Mucosa of rectum (tissue), 2 donors: ENCODE data around the gene NCOA7.
A peak's percentile ranks its signal among the peaks of the same experiment; 100 is the strongest.
"Not testable (repeated sequence)": the region's sequence is repeated elsewhere in the genome, so short reads cannot be mapped to it uniquely, and the experiment has no call there.

ENCODE experiments used
- H3K27ac ChIP-seq, 2 donors: one replicate each; pipeline ENCODE4 v1.7.0; 2013; ENCODE audit warnings: inconsistent platforms in 2 of 2, low read depth in 2 of 2, low read length in 2 of 2
- H3K27me3 ChIP-seq, 2 donors: one replicate each; pipeline ENCODE4 v1.7.0; 2013; ENCODE audit warnings: low read length in 2 of 2; ENCODE audit not compliant: control insufficient read depth in 2 of 2, insufficient read depth in 2 of 2
- H3K36me3 ChIP-seq, 2 donors: one replicate each; pipeline ENCODE4 v1.7.0; 2013; ENCODE audit warnings: low read length in 2 of 2; ENCODE audit not compliant: control insufficient read depth in 2 of 2, insufficient read depth in 2 of 2
- H3K4me1 ChIP-seq, 2 donors: one replicate each; pipeline ENCODE4 v1.7.0; 2013; ENCODE audit warnings: low read length in 2 of 2, mild to moderate bottlenecking in 1 of 2; ENCODE audit not compliant: control insufficient read depth in 2 of 2, insufficient read depth in 2 of 2
- H3K4me3 ChIP-seq, 2 donors: one replicate each; pipeline ENCODE4 v1.7.0; 2013; ENCODE audit warnings: low read length in 2 of 2
- H3K9ac ChIP-seq, 2 donors: one replicate each; pipeline ENCODE4 v1.7.0; 2013; ENCODE audit warnings: low read length in 2 of 2, low read depth in 1 of 2, mild to moderate bottlenecking in 1 of 2
- H3K9me3 ChIP-seq, 2 donors: one replicate each; pipeline ENCODE4 v1.7.0; 2013; ENCODE audit warnings: low read length in 2 of 2; ENCODE audit not compliant: control insufficient read depth in 2 of 2
- donor health status: healthy.
- donor health status: Normal muscosa, but diverticular disease.

NCOA7 gene

GRCh38 chr6:125950293-125950692 is 159.5 kb downstream of the NCOA7 start:
- Histone ChIP-seq H3K9ac (no peak overlapping the region), H3K27ac (no peak overlapping the region), H3K36me3 (no peaks in the 10 kb centered on the region), H3K4me3 (no peak overlapping the region), H3K27me3 (no peaks in the 10 kb centered on the region), H3K4me1 (peaks cover 0 to 5% of the 10 kb centered on the region in 2 donors), H3K9me3 (no peaks in the 10 kb centered on the region)

- not testable (repeated sequence) for H3K4me1 ChIP-seq, H3K9ac ChIP-seq, H3K27me3 ChIP-seq, H3K4me3 ChIP-seq, H3K9me3 ChIP-seq, H3K27ac ChIP-seq, H3K36me3 ChIP-seq
Observed at GRCh38 chr6:125950716-125951115, 160.0 kb downstream of the NCOA7 start.

GRCh38 chr6:125951323-125951722 is 160.6 kb downstream of the NCOA7 start:
- no peaks in the 10 kb centered on the region for H3K9me3 ChIP-seq
- no peaks in the 10 kb centered on the region for H3K27me3 ChIP-seq
- no peaks in the 10 kb centered on the region for H3K36me3 ChIP-seq
- peaks cover 3 to 4% of the 10 kb centered on the region in 2 donors for H3K4me1 ChIP-seq
- H3K4me3 ChIP-seq = no peak overlapping the region
- H3K27ac ChIP-seq = no peak overlapping the region
- no peak overlapping the region for H3K9ac ChIP-seq

GRCh38 chr6:125952764-125953501 is 162.2 kb downstream of the NCOA7 start:
- no peak overlapping the region for H3K9ac ChIP-seq
- no peak overlapping the region for H3K27ac ChIP-seq
- H3K36me3 ChIP-seq = no peaks in the 10 kb centered on the region
- H3K27me3 ChIP-seq = no peaks in the 10 kb centered on the region
- H3K4me3 ChIP-seq = no peak overlapping the region
- H3K4me1 ChIP-seq = peaks cover 4 to 8% of the 10 kb centered on the region in 2 donors
- H3K9me3 ChIP-seq = no peaks in the 10 kb centered on the region

GRCh38 chr6:125953502-125953875 is 162.7 kb downstream of the NCOA7 start:
- peaks cover 7 to 12% of the 10 kb centered on the region in 2 donors for H3K4me1 ChIP-seq
- H3K9me3 ChIP-seq = no peaks in the 10 kb centered on the region
- H3K36me3 ChIP-seq = no peaks in the 10 kb centered on the region
- no peaks in the 10 kb centered on the region for H3K27me3 ChIP-seq
- no peak overlapping the region for H3K27ac ChIP-seq
- no peak overlapping the region for H3K9ac ChIP-seq
- H3K4me3 ChIP-seq = no peak overlapping the region

- Histone ChIP-seq H3K27ac (no peak overlapping the region), H3K4me3 (no peak overlapping the region), H3K27me3 (no peaks in the 10 kb centered on the region), H3K36me3 (no peaks in the 10 kb centered on the region), H3K9ac (no peak overlapping the region), H3K9me3 (no peaks in the 10 kb centered on the region), H3K4me1 (peaks cover 10 to 12% of the 10 kb centered on the region in 2 donors)
Observed at GRCh38 chr6:125954735-125955339, 164.1 kb downstream of the NCOA7 start.

- Histone ChIP-seq H3K27ac (peak overlapping the region in 1 of 2 donors; percentile 92), H3K36me3 (no peaks in the 10 kb centered on the region), H3K4me3 (peak overlapping the region; percentile 91 to 95), H3K4me1 (peaks cover 10 to 12% of the 10 kb centered on the region in 2 donors), H3K9ac (peak overlapping the region; percentile 35 to 99), H3K27me3 (no peaks in the 10 kb centered on the region), H3K9me3 (no peaks in the 10 kb centered on the region)
Observed at GRCh38 chr6:125955973-125956372, 165.2 kb downstream of the NCOA7 start.

GRCh38 chr6:125956506-125957390 is 166.0 kb downstream of the NCOA7 start, which contains the start of gene HINT3:
HINT3 (plus strand) TSS chr6:125956770; CDS start chr6:125956978, 208 bp downstream.
- peak within 1 kb of the TSS; percentile 91 to 99 for H3K9ac ChIP-seq
- H3K4me3 ChIP-seq = peak within 1 kb of the TSS; percentile 91 to 95
- peak within 1 kb of the TSS; percentile 92 to 95 for H3K27ac ChIP-seq
- H3K4me1 ChIP-seq = peaks cover 10 to 12% of the 10 kb centered on the region in 2 donors
- no peaks in the 10 kb centered on the region for H3K36me3 ChIP-seq
- H3K9me3 ChIP-seq = no peaks in the 10 kb centered on the region
- no peaks in the 10 kb centered on the region for H3K27me3 ChIP-seq

GRCh38 chr6:125957391-125957693 is 166.6 kb downstream of the NCOA7 start:
- Histone ChIP-seq H3K9ac (peak overlapping the region; percentile 91 to 99), H3K27me3 (no peaks in the 10 kb centered on the region), H3K36me3 (no peaks in the 10 kb centered on the region), H3K9me3 (no peaks in the 10 kb centered on the region), H3K4me1 (peaks cover 10 to 12% of the 10 kb centered on the region in 2 donors), H3K27ac (peak overlapping the region; percentile 92 to 95), H3K4me3 (peak overlapping the region; percentile 91 to 95)

- Histone ChIP-seq H3K9me3 (no peaks in the 10 kb centered on the region), H3K4me3 (peak overlapping the region; percentile 91 to 95), H3K4me1 (peaks cover 10 to 12% of the 10 kb centered on the region in 2 donors), H3K27me3 (no peaks in the 10 kb centered on the region), H3K27ac (peak overlapping the region; percentile 92 to 95), H3K9ac (peak overlapping the region in 1 of 2 donors; percentile 99), H3K36me3 (peaks cover 0 to 3% of the 10 kb centered on the region in 2 donors)
Observed at GRCh38 chr6:125957845-125958244, 167.1 kb downstream of the NCOA7 start.
